H9 (cell line): ENCODE data around the gene CLPTM1L. TPM values are rescaled to one million over a fixed set of nuclear protein-coding genes. Genes with fewer than 3 reads are reported as not detected.

Experiments used
- DNase-seq: peaks from one replicate; pipeline ENCODE4 v3.0.0-alpha.2; 2017
- H2AFZ ChIP-seq: one replicate; pipeline ENCODE4 v1.6.1; 2013; ENCODE audit warnings: mild to moderate bottlenecking, low read length, control low read depth, moderate library complexity
- H2AK5ac ChIP-seq: 2 replicates; pipeline ENCODE4 v1.6.1; 2013; ENCODE audit warnings: low read length, control low read depth, mixed read lengths; ENCODE audit not compliant: insufficient read length
- H2BK120ac ChIP-seq: one replicate; pipeline ENCODE4 v1.6.1; 2013; ENCODE audit warnings: low read depth, mild to moderate bottlenecking, low read length, control low read depth, inconsistent platforms; ENCODE audit not compliant: poor library complexity, severe bottlenecking
- H2BK12ac ChIP-seq: 2 replicates; pipeline ENCODE4 v1.6.1; 2013; ENCODE audit warnings: low read length, control low read depth, mixed read lengths, low read depth; ENCODE audit not compliant: insufficient read length
- H2BK15ac ChIP-seq: 2 replicates; pipeline ENCODE4 v1.6.1; 2013; ENCODE audit warnings: low read depth, low read length, control low read depth
- H2BK20ac ChIP-seq: one replicate; pipeline ENCODE4 v1.6.1; 2013; ENCODE audit warnings: low read depth, mild to moderate bottlenecking, low read length, control low read depth, inconsistent platforms; ENCODE audit not compliant: poor library complexity, severe bottlenecking
- H2BK5ac ChIP-seq: 2 replicates; pipeline ENCODE4 v1.6.1; 2013; ENCODE audit warnings: low read length, control low read depth, mixed read lengths; ENCODE audit not compliant: insufficient read length
- H3K14ac ChIP-seq: 2 replicates; pipeline ENCODE4 v1.6.1; 2013; ENCODE audit warnings: low read length, control low read depth; ENCODE audit not compliant: insufficient read depth
- H3K18ac ChIP-seq: 2 replicates; pipeline ENCODE4 v1.6.1; 2013; ENCODE audit warnings: low read depth, mild to moderate bottlenecking, mixed read lengths, low read length, control low read depth; ENCODE audit not compliant: insufficient read length
- H3K23ac ChIP-seq: 2 replicates; pipeline ENCODE4 v1.6.1; 2013; ENCODE audit warnings: low read length, control low read depth, mixed read lengths, low read depth; ENCODE audit not compliant: insufficient read length
- H3K23me2 ChIP-seq: 2 replicates; pipeline ENCODE4 v1.6.1; 2013; ENCODE audit warnings: low read depth, mild to moderate bottlenecking, mixed read lengths, low read length, control low read depth; ENCODE audit not compliant: insufficient read length, poor library complexity, severe bottlenecking
- H3K27ac ChIP-seq: 2 replicates; pipeline ENCODE4 v1.5.1; 2013; ENCODE audit warnings: low read length, control low read depth, mixed read lengths, low read depth; ENCODE audit not compliant: insufficient read length
- H3K27me3 ChIP-seq: 2 replicates; pipeline ENCODE4 v1.6.1; 2013; ENCODE audit warnings: low read length, control low read depth, inconsistent platforms; ENCODE audit not compliant: insufficient read depth
- H3K4ac ChIP-seq: 2 replicates; pipeline ENCODE4 v1.6.1; 2013; ENCODE audit warnings: low read depth, mild to moderate bottlenecking, control low read depth, inconsistent platforms, low read length, moderate library complexity
- H3K4me1 ChIP-seq: 2 replicates; pipeline ENCODE4 v1.6.1; 2013; ENCODE audit warnings: low read length, control low read depth, inconsistent platforms; ENCODE audit not compliant: insufficient read depth
- H3K4me2 ChIP-seq: 2 replicates; pipeline ENCODE4 v1.6.1; 2013; ENCODE audit warnings: low read length, control low read depth, mixed read lengths; ENCODE audit not compliant: insufficient read length, insufficient read depth
- H3K56ac ChIP-seq: 2 replicates; pipeline ENCODE4 v1.6.1; 2013; ENCODE audit warnings: low read depth, mild to moderate bottlenecking, mixed read lengths, low read length, control low read depth; ENCODE audit not compliant: insufficient read length
- H3K79me1 ChIP-seq: 2 replicates; pipeline ENCODE4 v1.6.1; 2013; ENCODE audit warnings: low read depth, mild to moderate bottlenecking, moderate library complexity, low read length, control low read depth, inconsistent platforms; ENCODE audit not compliant: insufficient read depth, poor library complexity, severe bottlenecking
- H3K79me2 ChIP-seq: 2 replicates; pipeline ENCODE4 v1.6.1; 2013; ENCODE audit warnings: low read length, control low read depth, inconsistent platforms; ENCODE audit not compliant: insufficient read depth
- H3K9ac ChIP-seq: 2 replicates; pipeline ENCODE4 v1.6.1; 2013; ENCODE audit warnings: low read length, control low read depth, mixed read lengths; ENCODE audit not compliant: insufficient read length; ENCODE audit errors: extremely low read depth
- H3K9me3 ChIP-seq: one replicate; pipeline ENCODE4 v1.6.1; 2013; ENCODE audit warnings: low read depth, low read length, inconsistent platforms; ENCODE audit not compliant: control insufficient read depth
- H3T11ph ChIP-seq: one replicate; pipeline ENCODE4 v1.6.1; 2013; ENCODE audit warnings: mild to moderate bottlenecking, low read length, control low read depth, inconsistent platforms
- H4K20me1 ChIP-seq: one replicate; pipeline ENCODE4 v1.6.1; 2013; ENCODE audit not compliant: control insufficient read depth, insufficient read length, insufficient read depth
- H4K5ac ChIP-seq: 2 replicates; pipeline ENCODE4 v1.6.1; 2013; ENCODE audit warnings: low read depth, mild to moderate bottlenecking, mixed read lengths, low read length, control low read depth; ENCODE audit not compliant: insufficient read length
- H4K8ac ChIP-seq: replicated peaks from 2 replicates; pipeline ENCODE4 v1.6.1; 2013; ENCODE audit warnings: low read length, control low read depth, mixed read lengths, low read depth; ENCODE audit not compliant: insufficient read length
- H4K91ac ChIP-seq: 2 replicates; pipeline ENCODE4 v1.6.1; 2013; ENCODE audit warnings: low read depth, mild to moderate bottlenecking, moderate library complexity, mixed read lengths, low read length, control low read depth; ENCODE audit not compliant: insufficient read length
- H3K27ac Mint-ChIP-seq, 3 experiments: 2 replicates in 2 of 3; 3 replicates in 1 of 3; pipeline ENCODE4 v1.8.0; 2020 to 2021; ENCODE audit warnings: mixed read lengths in 3 of 3, mild to moderate bottlenecking in 1 of 3, moderate library complexity in 1 of 3
- H3K27me3 Mint-ChIP-seq: 2 replicates; pipeline ENCODE4 v1.8.0; 2021; ENCODE audit warnings: low read depth, mild to moderate bottlenecking, moderate library complexity, mixed read lengths
- H3K36me3 Mint-ChIP-seq, 3 experiments: 2 replicates in 2 of 3; 3 replicates in 1 of 3; pipeline ENCODE4 v1.8.0; 2020 to 2021; ENCODE audit warnings: low read depth in 3 of 3, mixed read lengths in 3 of 3; ENCODE audit not compliant: insufficient read depth in 1 of 3
- H3K4me1 Mint-ChIP-seq, 2 experiments: 2 replicates each; pipeline ENCODE4 v1.8.0; 2020; ENCODE audit warnings: mixed read lengths in 2 of 2
- H3K4me3 Mint-ChIP-seq, 2 experiments: 2 replicates in 1 of 2; 3 replicates in 1 of 2; pipeline ENCODE4 v1.8.0; 2020 to 2021; ENCODE audit warnings: mild to moderate bottlenecking in 2 of 2, mixed read lengths in 2 of 2, moderate library complexity in 1 of 2
- H3K9me3 Mint-ChIP-seq, 2 experiments: 2 replicates in 1 of 2; 3 replicates in 1 of 2; pipeline ENCODE4 v1.8.0; 2020; ENCODE audit warnings: mild to moderate bottlenecking in 2 of 2, mixed read lengths in 2 of 2, moderate library complexity in 1 of 2
- CTCF ChIP-seq: fragments of 200-600 bp; sonication (generic); conservative IDR thresholded peaks from 3 replicates; pipeline ENCODE4 v1.8.0; 2021; ENCODE audit warnings: antibody characterized with exemption, mild to moderate bottlenecking
- WGBS: extraction: QIAGEN DNeasy Blood & Tissue Kit; methylation state at CpG from one replicate; pipeline ENCODE4 v1.1.7; 2013; ENCODE audit warnings: missing lambda C conversion rate, low lambda C conversion rate, mixed read lengths; ENCODE audit not compliant: insufficient read length; ENCODE audit errors: extremely low coverage; 5-methylcytosine and 5-hydroxymethylcytosine counted together
- total RNA-seq: library from RNA; stranded (reverse); gene quantifications from 2 replicates; pipeline ENCODE4 v1.2.1, GENCODE V29; 2021

The CLPTM1L gene
- total RNA-seq, 1 experiment from 2014 or later: 108 TPM

- no peak overlapping the region for H3K27ac ChIP-seq
- no peak overlapping the region for H2BK120ac ChIP-seq
- no CpG with 5 or more reads among the region's 7 CpGs for WGBS
Observed at GRCh38 chr5:1310118-1310517, 34.8 kb downstream of the CLPTM1L start.

More at GRCh38 chr5:1310118-1310517, 34.8 kb downstream of the CLPTM1L start:
- Mint-ChIP-seq H3K27ac (no peak overlapping the region), H3K27me3 (peaks cover 12% of the 10 kb centered on the region), H3K4me1 (peaks cover 5 to 12% of the 10 kb centered on the region in 2 experiments), H3K9me3 (peaks cover 8 to 17% of the 10 kb centered on the region in 2 experiments), H3K36me3 (peaks cover 0 to 2% (median 0%) of the 10 kb centered on the region in 3 experiments; a peak in 1 of 7 replicates), H3K4me3 (no peak overlapping the region; a peak in 1 of 5 replicates)
- H2AFZ ChIP-seq: no peak overlapping the region
- TF ChIP-seq CTCF: no peak
- H3K14ac ChIP-seq: no peak overlapping the region
- no peak overlapping the region for H3K9ac ChIP-seq
- H3K79me2 ChIP-seq: no peaks in the 10 kb centered on the region
- no peak overlapping the region for H3K23ac ChIP-seq
- no peaks in the 10 kb centered on the region for H3K23me2 ChIP-seq
- no peak overlapping the region for H2BK20ac ChIP-seq
- no peak overlapping the region for H3T11ph ChIP-seq
- no peak overlapping the region for H2BK5ac ChIP-seq
- no peak overlapping the region for H2BK15ac ChIP-seq
- H3K9me3 ChIP-seq: no peaks in the 10 kb centered on the region
- H4K5ac ChIP-seq: no peak overlapping the region
- H2BK12ac ChIP-seq: no peak overlapping the region
- DNase-seq: no peak
- no peak overlapping the region for H2AK5ac ChIP-seq
- no peaks in the 10 kb centered on the region for H3K27me3 ChIP-seq
- H3K56ac ChIP-seq: no peak overlapping the region
- H3K4ac ChIP-seq: no peak overlapping the region
- H4K8ac ChIP-seq: no peak overlapping the region
- no peak overlapping the region for H3K4me2 ChIP-seq
- no peaks in the 10 kb centered on the region for H3K79me1 ChIP-seq
- H4K20me1 ChIP-seq: no peaks in the 10 kb centered on the region
- H3K18ac ChIP-seq: no peak overlapping the region
- no peaks in the 10 kb centered on the region for H3K4me1 ChIP-seq
- H4K91ac ChIP-seq: no peak overlapping the region
